GM13976 (cell line): ENCODE results near the gene ARRB2.
"Not testable (repeated sequence)": the region's sequence is repeated elsewhere in the genome, so short reads cannot be mapped to it uniquely, and the experiment has no call there.

Experiments used
- DNase-seq: peaks from one replicate; pipeline ENCODE4 v3.0.0; 2012; ENCODE audit warnings: low spot score
- CTCF ChIP-seq: IDR thresholded peaks from 2 replicates; pipeline ENCODE4 v1.5.1; 2012; ENCODE audit warnings: borderline replicate concordance, mild to moderate bottlenecking; ENCODE audit not compliant: insufficient read depth; ENCODE audit errors: extremely low read depth, missing control alignments, control extremely low read depth
- in situ Hi-C: fragments of 300-500 bp; cut with MboI; formaldehyde crosslinking; loops from one replicate; pipeline ENCODE4 v1.12.0; 2022; ENCODE audit warnings: low sequenced_read_pairs, mixed read lengths, inconsistent platforms; ENCODE audit not compliant: unreplicated experiment

ARRB2 gene

GRCh38 chr17:4701116-4701515, 9.3 kb upstream of the ARRB2 start:
- DNase-seq, result no peak
- TF ChIP-seq CTCF, result no peak
- in situ Hi-C loops, result no loop called here

- no peak for TF ChIP-seq CTCF
- DNase-seq, result no peak
- in situ Hi-C loops, result no loop called here
Measured at GRCh38 chr17:4703330-4703691, 7.1 kb upstream of the ARRB2 start.

- in situ Hi-C loops, result not testable (repeated sequence)
Measured at GRCh38 chr17:4704574-4704907, 5.9 kb upstream of the ARRB2 start.

GRCh38 chr17:4704991-4705390, 5.4 kb upstream of the ARRB2 start:
- in situ Hi-C loops, result no loop called here
- DNase-seq, result no peak
- no peak for TF ChIP-seq CTCF

More at GRCh38 chr17:4704574-4704907, 5.9 kb upstream of the ARRB2 start:
- DNase-seq, result not testable (repeated sequence)

- TF ChIP-seq CTCF, result no peak
- no peak for DNase-seq
- in situ Hi-C loops, result no loop called here
Measured at GRCh38 chr17:4706121-4706520, 4.3 kb upstream of the ARRB2 start.

- no peak for DNase-seq
- in situ Hi-C loops, result no loop called here
- no peak for TF ChIP-seq CTCF
Measured at GRCh38 chr17:4708436-4708835, 2.0 kb upstream of the ARRB2 start.

GRCh38 chr17:4710693-4711634, 532 bp downstream of the ARRB2 start:
- TF ChIP-seq CTCF, result no peak
- DNase-seq, result no peak
- in situ Hi-C loops, result loop anchor here (10.0 kb wide), 1 partner anchor 174 kb away; no protein-coding TSS in a partner anchor
